ENCODE data around the gene SFRP4.
"Not testable (repeated sequence)": the region's sequence is repeated elsewhere in the genome, so short reads cannot be mapped to it uniquely, and the experiment has no call there.

Gene SFRP4

GRCh38 chr7:37916673-37917660, at the start of gene SFRP4:
SFRP4 (minus strand) TSS chr7:37916817; CDS start chr7:37916537, 280 bp downstream.
- peak within 1 kb of the TSS; percentile 44 for H3K4me3 ChIP-seq (ENCODE audit: low read depth, low read length)

- H3K4me3 ChIP-seq (ENCODE audit: low read depth, low read length): no peak overlapping the region
These were observed 47.6 kb upstream of the SFRP4 start for GRCh38 chr7:37964196-37964595.

GRCh38 chr7:37961251-37961650, 44.6 kb upstream of the SFRP4 start:
- H3K4me3 ChIP-seq (ENCODE audit: low read depth, low read length): no peak overlapping the region

- no peak overlapping the region for H3K4me3 ChIP-seq (ENCODE audit: low read depth, low read length)
These were observed 43.9 kb upstream of the SFRP4 start for GRCh38 chr7:37960483-37960882.

- no peak overlapping the region for H3K4me3 ChIP-seq (ENCODE audit: low read depth, low read length)
These were observed 40.8 kb upstream of the SFRP4 start for GRCh38 chr7:37957221-37957970.

- H3K4me3 ChIP-seq (ENCODE audit: low read depth, low read length): no peak overlapping the region
These were observed 40.2 kb upstream of the SFRP4 start for GRCh38 chr7:37956791-37957190.

- not testable (repeated sequence) for H3K4me3 ChIP-seq (ENCODE audit: low read depth, low read length)
These were observed 37.6 kb upstream of the SFRP4 start for GRCh38 chr7:37954217-37954616.

GRCh38 chr7:37952240-37952639, 35.6 kb upstream of the SFRP4 start:
- H3K4me3 ChIP-seq (ENCODE audit: low read depth, low read length): no peak overlapping the region

GRCh38 chr7:37947941-37948210, 31.3 kb upstream of the SFRP4 start:
- H3K4me3 ChIP-seq (ENCODE audit: low read depth, low read length): no peak overlapping the region

GRCh38 chr7:37947138-37947940, 30.7 kb upstream of the SFRP4 start:
- H3K4me3 ChIP-seq (ENCODE audit: low read depth, low read length): no peak overlapping the region

GRCh38 chr7:37945336-37945735, 28.7 kb upstream of the SFRP4 start:
- no peak overlapping the region for H3K4me3 ChIP-seq (ENCODE audit: low read depth, low read length)

- H3K4me3 ChIP-seq (ENCODE audit: low read depth, low read length): no peak overlapping the region
These were observed 28.1 kb upstream of the SFRP4 start for GRCh38 chr7:37944737-37945054.

GRCh38 chr7:37943905-37944736, 27.5 kb upstream of the SFRP4 start:
- no peak overlapping the region for H3K4me3 ChIP-seq (ENCODE audit: low read depth, low read length)

- no peak overlapping the region for H3K4me3 ChIP-seq (ENCODE audit: low read depth, low read length)
These were observed 26.5 kb upstream of the SFRP4 start for GRCh38 chr7:37942934-37943610.

- H3K4me3 ChIP-seq (ENCODE audit: low read depth, low read length): no peak overlapping the region
These were observed 16.5 kb upstream of the SFRP4 start for GRCh38 chr7:37933018-37933566.

GRCh38 chr7:37932543-37932942, 15.9 kb upstream of the SFRP4 start:
- no peak overlapping the region for H3K4me3 ChIP-seq (ENCODE audit: low read depth, low read length)

- H3K4me3 ChIP-seq (ENCODE audit: low read depth, low read length): no peak overlapping the region
These were observed 13.8 kb upstream of the SFRP4 start for GRCh38 chr7:37930226-37930948.

GRCh38 chr7:37928878-37929277, 12.3 kb upstream of the SFRP4 start:
- no peak overlapping the region for H3K4me3 ChIP-seq (ENCODE audit: low read depth, low read length)
